Calu3 (cell line): ENCODE data around the gene SLC22A23. TPM values are rescaled to one million over a fixed set of nuclear protein-coding genes. Genes with fewer than 3 reads are reported as not detected.

Experiments used
- BruUV-seq: library from RNA; stranded (reverse); fragments of 400-500 nt; replicated peaks from 2 replicates; lab custom pipeline; 2021; lab: Mats Ljungman, UMichigan
- CTCF ChIA-PET: fragments of 300-600 bp; sonication (Branson Sonifier 250); formaldehyde crosslinking; loops from one replicate; lab custom pipeline; 2022; ENCODE audit warnings: antibody characterized with exemption; lab: Charles Lee
- DNase-seq: peaks from one replicate; pipeline ENCODE4 v3.0.0; 2022
- H3K27ac Mint-ChIP-seq: one replicate; pipeline ENCODE4 v1.8.0; 2022; ENCODE audit warnings: mixed read lengths; ENCODE audit not compliant: unreplicated experiment
- H3K27me3 Mint-ChIP-seq: one replicate; pipeline ENCODE4 v1.8.0; 2022; ENCODE audit warnings: mixed read lengths; ENCODE audit not compliant: unreplicated experiment
- H3K36me3 Mint-ChIP-seq: one replicate; pipeline ENCODE4 v1.8.0; 2022; ENCODE audit warnings: mild to moderate bottlenecking, moderate library complexity, mixed read lengths; ENCODE audit not compliant: insufficient read depth, unreplicated experiment
- H3K4me1 Mint-ChIP-seq: one replicate; pipeline ENCODE4 v1.8.0; 2022; ENCODE audit warnings: mild to moderate bottlenecking, low read depth, mixed read lengths; ENCODE audit not compliant: unreplicated experiment
- H3K4me3 Mint-ChIP-seq: one replicate; pipeline ENCODE4 v1.8.0; 2022; ENCODE audit warnings: mild to moderate bottlenecking, low read depth, moderate library complexity, mixed read lengths; ENCODE audit not compliant: unreplicated experiment
- H3K9me3 Mint-ChIP-seq: one replicate; pipeline ENCODE4 v1.8.0; 2022; ENCODE audit warnings: low read depth, mixed read lengths; ENCODE audit not compliant: unreplicated experiment
- intact Hi-C: fragments of 100-400 bp; cut with micrococcal nuclease; formaldehyde crosslinking; loops from one replicate; pipeline ENCODE4 v1.10.0; 2022; ENCODE audit not compliant: unreplicated experiment
- total RNA-seq: library from RNA; stranded (reverse); gene quantifications from 2 replicates; pipeline ENCODE4 v1.2.3, GENCODE V29; 2022
- TF ChIP-seq, protein P1 (sequence below): fragments of 200-600 bp; IDR thresholded peaks from one replicate; pipeline ENCODE4 v1.8.0; 2022; ENCODE audit warnings: antibody characterized with exemption; ENCODE audit not compliant: unreplicated experiment

The SLC22A23 gene
- total RNA-seq, 1 experiment from 2014 or later, result 3.9 TPM

DNA sequence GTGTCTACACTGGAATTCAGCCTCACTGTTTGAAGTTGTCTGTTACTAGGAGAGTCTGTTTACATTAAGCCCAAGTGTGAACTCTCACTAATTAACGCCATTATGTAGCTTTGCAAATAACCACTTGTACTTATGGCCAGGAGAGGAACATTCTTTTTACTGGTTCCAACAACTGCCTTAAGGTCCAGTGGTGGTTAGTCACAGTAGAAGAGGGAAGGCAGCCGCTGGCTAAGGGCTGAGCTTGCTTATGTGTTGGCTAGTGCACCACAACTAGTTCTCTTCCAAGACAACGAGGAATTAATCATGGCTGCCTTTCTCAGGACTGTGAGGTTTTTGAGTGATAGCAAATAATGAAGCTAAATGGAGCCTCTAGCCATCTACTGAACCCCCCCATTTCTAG, 14.9 kb upstream of the SLC22A23 start:
- no peak for DNase-seq
- CTCF ChIA-PET, result no interaction called here
- no peak overlapping the region for H3K27ac Mint-ChIP-seq
- TF ChIP-seq, protein P1, sequence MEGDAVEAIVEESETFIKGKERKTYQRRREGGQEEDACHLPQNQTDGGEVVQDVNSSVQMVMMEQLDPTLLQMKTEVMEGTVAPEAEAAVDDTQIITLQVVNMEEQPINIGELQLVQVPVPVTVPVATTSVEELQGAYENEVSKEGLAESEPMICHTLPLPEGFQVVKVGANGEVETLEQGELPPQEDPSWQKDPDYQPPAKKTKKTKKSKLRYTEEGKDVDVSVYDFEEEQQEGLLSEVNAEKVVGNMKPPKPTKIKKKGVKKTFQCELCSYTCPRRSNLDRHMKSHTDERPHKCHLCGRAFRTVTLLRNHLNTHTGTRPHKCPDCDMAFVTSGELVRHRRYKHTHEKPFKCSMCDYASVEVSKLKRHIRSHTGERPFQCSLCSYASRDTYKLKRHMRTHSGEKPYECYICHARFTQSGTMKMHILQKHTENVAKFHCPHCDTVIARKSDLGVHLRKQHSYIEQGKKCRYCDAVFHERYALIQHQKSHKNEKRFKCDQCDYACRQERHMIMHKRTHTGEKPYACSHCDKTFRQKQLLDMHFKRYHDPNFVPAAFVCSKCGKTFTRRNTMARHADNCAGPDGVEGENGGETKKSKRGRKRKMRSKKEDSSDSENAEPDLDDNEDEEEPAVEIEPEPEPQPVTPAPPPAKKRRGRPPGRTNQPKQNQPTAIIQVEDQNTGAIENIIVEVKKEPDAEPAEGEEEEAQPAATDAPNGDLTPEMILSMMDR, result no peak
- peaks cover 27% of the 10 kb centered on the region for H3K27me3 Mint-ChIP-seq
- no TSS peak for BruUV-seq
- intact Hi-C loops, result no loop called here
- H3K36me3 Mint-ChIP-seq, result no peaks in the 10 kb centered on the region
- H3K4me3 Mint-ChIP-seq, result no peak overlapping the region
- no peaks in the 10 kb centered on the region for H3K4me1 Mint-ChIP-seq
- H3K9me3 Mint-ChIP-seq, result no peaks in the 10 kb centered on the region

DNA sequence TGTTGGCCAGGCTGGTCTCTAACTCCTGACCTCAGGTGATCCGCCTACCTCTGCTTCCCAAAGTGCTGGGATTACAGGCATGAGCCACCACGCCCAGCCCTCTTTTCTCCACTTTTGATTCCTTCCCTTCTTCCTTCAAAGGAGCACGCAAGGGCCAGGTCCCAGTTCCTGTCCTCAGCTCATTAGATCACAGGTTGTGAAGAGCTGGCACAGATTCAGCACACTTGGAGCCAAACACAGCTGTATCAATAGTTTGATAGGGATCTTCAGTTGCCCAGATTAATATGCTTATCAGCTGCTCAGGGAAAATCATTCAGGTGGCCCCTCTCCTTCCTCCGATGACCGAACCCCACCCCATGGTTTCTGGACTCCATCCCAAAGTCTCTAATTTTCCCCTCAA, 14.4 kb upstream of the SLC22A23 start:
- Mint-ChIP-seq H3K27ac (no peak overlapping the region), H3K27me3 (peaks cover 27% of the 10 kb centered on the region), H3K4me3 (no peak overlapping the region), H3K4me1 (no peaks in the 10 kb centered on the region), H3K36me3 (no peaks in the 10 kb centered on the region), H3K9me3 (no peaks in the 10 kb centered on the region)
- intact Hi-C loops, result no loop called here
- TF ChIP-seq, protein P1, result no peak
- no peak for DNase-seq
- CTCF ChIA-PET, result no interaction called here
- no TSS peak for BruUV-seq

DNA sequence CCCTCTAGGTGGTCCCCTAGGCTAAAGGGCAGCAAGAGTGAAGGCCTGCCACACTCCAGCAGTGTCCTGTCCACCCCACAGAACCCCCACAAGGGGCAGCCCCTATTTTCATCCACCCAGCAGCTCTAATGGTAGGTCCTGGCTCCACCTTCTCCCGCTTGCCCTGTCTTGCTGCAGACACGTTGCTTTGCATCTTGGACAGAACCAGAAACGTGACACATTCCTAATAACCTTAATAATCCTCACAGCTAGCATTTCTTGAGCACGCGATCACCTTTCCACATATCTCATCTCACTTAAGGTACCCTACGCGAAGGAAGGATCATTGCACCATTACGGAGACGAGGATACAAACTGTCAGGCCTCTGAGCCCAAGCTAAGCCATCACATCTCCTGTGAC, 11.7 kb upstream of the SLC22A23 start:
- TF ChIP-seq, protein P1, result no peak
- Mint-ChIP-seq H3K27ac (no peak overlapping the region), H3K4me1 (no peaks in the 10 kb centered on the region), H3K36me3 (no peaks in the 10 kb centered on the region), H3K9me3 (no peaks in the 10 kb centered on the region), H3K27me3 (peaks cover 27% of the 10 kb centered on the region), H3K4me3 (no peak overlapping the region)
- DNase-seq, result no peak
- BruUV-seq, result no TSS peak
- CTCF ChIA-PET, result no interaction called here
- intact Hi-C loops, result no loop called here

DNA sequence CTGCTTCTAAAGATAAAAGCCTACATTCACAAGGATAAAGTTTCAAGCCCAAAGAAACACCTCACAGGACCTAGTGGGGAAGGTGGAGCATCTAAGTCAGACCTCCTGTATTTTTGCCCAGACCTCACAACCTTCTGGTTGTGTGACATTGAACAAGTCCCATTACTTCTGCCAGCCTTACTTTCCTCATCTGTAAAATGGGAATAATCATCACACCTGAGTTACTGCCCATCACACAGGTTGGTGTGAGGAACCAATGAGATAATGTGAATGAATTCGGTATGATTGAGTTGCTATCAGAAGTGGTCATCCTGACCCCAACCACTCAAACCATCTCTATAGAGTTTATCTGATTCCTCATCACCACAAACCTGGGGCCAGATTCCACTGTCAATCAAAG, 11.1 kb upstream of the SLC22A23 start:
- CTCF ChIA-PET, result no interaction called here
- TF ChIP-seq, protein P1, result no peak
- no peaks in the 10 kb centered on the region for H3K9me3 Mint-ChIP-seq
- H3K27ac Mint-ChIP-seq, result no peak overlapping the region
- no peak overlapping the region for H3K4me3 Mint-ChIP-seq
- DNase-seq, result no peak
- BruUV-seq, result no TSS peak
- peaks cover 27% of the 10 kb centered on the region for H3K27me3 Mint-ChIP-seq
- no peaks in the 10 kb centered on the region for H3K36me3 Mint-ChIP-seq
- intact Hi-C loops, result no loop called here
- H3K4me1 Mint-ChIP-seq, result no peaks in the 10 kb centered on the region
